ENCODE measurements around the gene OR2W3. TPM values are rescaled to one million over a fixed set of nuclear protein-coding genes. Genes with fewer than 3 reads are reported as not detected.
"Not testable (repeated sequence)": the region's sequence is repeated elsewhere in the genome, so short reads cannot be mapped to it uniquely, and the experiment has no call there.

Gene OR2W3
- total and polyA plus RNA-seq, 3 experiments from 2014 or later: not detected

- no peaks in the 10 kb centered on the region for H3K27me3 Mint-ChIP-seq
- CTCF ChIA-PET: no interaction called here
- H3K4me1 Mint-ChIP-seq: no peaks in the 10 kb centered on the region
Observed at GRCh38 chr1:247924868-247925267, 29.5 kb downstream of the OR2W3 start, which contains the start of gene OR2AJ1. Gene OR2AJ1, plus strand, starts transcription at chr1:247924889. Its CDS starts 8,880 bp downstream, at chr1:247933769.

GRCh38 chr1:247933989-247934388 lies 38.6 kb downstream of the OR2W3 start:
- Mint-ChIP-seq H3K27me3 (peaks cover 0 to 3% of the 10 kb centered on the region in 2 donors), H3K4me3 (no peak overlapping the region), H3K4me1 (peaks cover 0 to 3% (median 0%) of the 10 kb centered on the region in 3 donors), H3K9me3 (peaks cover 0 to 6% (median 0%) of the 10 kb centered on the region in 5 donors), H3K27ac (no peak overlapping the region), H3K36me3 (no peaks in the 10 kb centered on the region)
- DNase-seq: no peak
- Histone ChIP-seq H3K4me3 (ENCODE audit: low read length) (no peak overlapping the region), H3K9me3 (ENCODE audit: low read length) (no peaks in the 10 kb centered on the region), H3K27ac (ENCODE audit: low read depth, low read length) (no peak overlapping the region), H3K4me1 (ENCODE audit: insufficient read depth, low read length) (no peaks in the 10 kb centered on the region), H3K36me3 (ENCODE audit: insufficient read depth, low read length) (no peaks in the 10 kb centered on the region), H3K27me3 (ENCODE audit: insufficient read depth, low read length, poor library complexity, severe bottlenecking) (no peaks in the 10 kb centered on the region)
- CTCF ChIA-PET: no interaction called here
- POLR2A ChIA-PET: no interaction called here

More at GRCh38 chr1:247924868-247925267, 29.5 kb downstream of the OR2W3 start, which contains the start of gene OR2AJ1:
- Mint-ChIP-seq H3K36me3 (no peaks in the 10 kb centered on the region), H3K4me3 (no peak within 1 kb of the TSS), H3K27ac (no peak within 1 kb of the TSS), H3K9me3 (peaks cover 0 to 4% (median 0%) of the 10 kb centered on the region in 5 donors)
- no peaks in the 10 kb centered on the region for H3K36me3 ChIP-seq (ENCODE audit: insufficient read depth, low read length)
- no peak within 1 kb of the TSS for H3K27ac ChIP-seq (ENCODE audit: low read depth, low read length)
- no peaks in the 10 kb centered on the region for H3K9me3 ChIP-seq (ENCODE audit: low read length)
- H3K4me3 ChIP-seq (ENCODE audit: low read length): no peak within 1 kb of the TSS
- no peaks in the 10 kb centered on the region for H3K4me1 ChIP-seq (ENCODE audit: insufficient read depth, low read length)
- H3K27me3 ChIP-seq (ENCODE audit: insufficient read depth, low read length, poor library complexity, severe bottlenecking): no peaks in the 10 kb centered on the region
- POLR2A ChIA-PET: no interaction called here
- no peak for DNase-seq

- H3K27ac Mint-ChIP-seq: no peak overlapping the region
- no peak for DNase-seq
- H3K4me1 Mint-ChIP-seq: peaks cover 0 to 3% (median 0%) of the 10 kb centered on the region in 3 donors
- ChIA-PET POLR2A (no interaction called here), CTCF (no interaction called here)
- peak overlapping the region in 1 of 7 donors; percentile 48 for H3K4me3 Mint-ChIP-seq
- no peaks in the 10 kb centered on the region for H3K36me3 Mint-ChIP-seq
- H3K27me3 Mint-ChIP-seq: peaks cover 0 to 3% of the 10 kb centered on the region in 2 donors
- Histone ChIP-seq H3K36me3 (ENCODE audit: insufficient read depth, low read length) (no peaks in the 10 kb centered on the region), H3K4me3 (ENCODE audit: low read length) (no peak overlapping the region), H3K27me3 (ENCODE audit: insufficient read depth, low read length, poor library complexity, severe bottlenecking) (no peaks in the 10 kb centered on the region), H3K27ac (ENCODE audit: low read depth, low read length) (no peak overlapping the region), H3K4me1 (ENCODE audit: insufficient read depth, low read length) (no peaks in the 10 kb centered on the region), H3K9me3 (ENCODE audit: low read length) (no peaks in the 10 kb centered on the region)
- H3K9me3 Mint-ChIP-seq: peaks cover 0 to 4% (median 0%) of the 10 kb centered on the region in 5 donors
Observed at GRCh38 chr1:247935781-247936180, 40.4 kb downstream of the OR2W3 start.

GRCh38 chr1:247936415-247936814 lies 41.0 kb downstream of the OR2W3 start:
- Histone ChIP-seq H3K27me3 (ENCODE audit: insufficient read depth, low read length, poor library complexity, severe bottlenecking) (no peaks in the 10 kb centered on the region), H3K36me3 (ENCODE audit: insufficient read depth, low read length) (no peaks in the 10 kb centered on the region), H3K4me3 (ENCODE audit: low read length) (no peak overlapping the region), H3K4me1 (ENCODE audit: insufficient read depth, low read length) (no peaks in the 10 kb centered on the region), H3K27ac (ENCODE audit: low read depth, low read length) (no peak overlapping the region), H3K9me3 (ENCODE audit: low read length) (no peaks in the 10 kb centered on the region)
- peaks cover 0 to 3% (median 0%) of the 10 kb centered on the region in 3 donors for H3K4me1 Mint-ChIP-seq
- peak overlapping the region in 2 of 7 donors; percentile 40 to 43 for H3K4me3 Mint-ChIP-seq
- ChIA-PET POLR2A (no interaction called here), CTCF (interaction anchor here (1.2 kb wide), 1 partner anchor 870 kb away, joined by 3 read pairs; no protein-coding TSS in a partner anchor)
- peak overlapping the region in 2 of 8 donors; percentile 48 to 92 for H3K27ac Mint-ChIP-seq
- H3K27me3 Mint-ChIP-seq: peaks cover 0 to 3% of the 10 kb centered on the region in 2 donors
- H3K9me3 Mint-ChIP-seq: peaks cover 0 to 4% (median 0%) of the 10 kb centered on the region in 5 donors
- no peaks in the 10 kb centered on the region for H3K36me3 Mint-ChIP-seq
- DNase-seq: no peak

- H3K9me3 Mint-ChIP-seq; H3K27me3 ChIP-seq (ENCODE audit: insufficient read depth, low read length, poor library complexity, severe bottlenecking); H3K27ac ChIP-seq (ENCODE audit: low read depth, low read length); H3K4me1 Mint-ChIP-seq; H3K36me3 ChIP-seq (ENCODE audit: insufficient read depth, low read length); H3K36me3 Mint-ChIP-seq; H3K27me3 Mint-ChIP-seq; POLR2A ChIA-PET; H3K4me1 ChIP-seq (ENCODE audit: insufficient read depth, low read length); H3K9me3 ChIP-seq (ENCODE audit: low read length): not testable (repeated sequence)
- CTCF ChIA-PET: interaction anchor here (1.2 kb wide), 1 partner anchor 869 kb away, joined by 3 read pairs; no protein-coding TSS in a partner anchor
- Mint-ChIP-seq H3K27ac (peak overlapping the region in 2 of 8 donors; percentile 47 to 48), H3K4me3 (peak overlapping the region in 6 of 7 donors; percentile 35 to 77 (median 68))
- peak; percentile 27 to 84 (median 58) for DNase-seq
- H3K4me3 ChIP-seq (ENCODE audit: low read length): peak overlapping the region; percentile 53
Observed at GRCh38 chr1:247936965-247937734, 41.8 kb downstream of the OR2W3 start.

GRCh38 chr1:247942624-247943023 lies 47.2 kb downstream of the OR2W3 start:
- Mint-ChIP-seq H3K4me3 (no peak overlapping the region), H3K36me3 (no peaks in the 10 kb centered on the region), H3K4me1 (no peaks in the 10 kb centered on the region), H3K27ac (no peak overlapping the region), H3K27me3 (peaks cover 0 to 2% of the 10 kb centered on the region in 2 donors), H3K9me3 (peaks cover 4 to 7% (median 6%) of the 10 kb centered on the region in 5 donors)
- Histone ChIP-seq H3K9me3 (ENCODE audit: low read length) (no peaks in the 10 kb centered on the region), H3K36me3 (ENCODE audit: insufficient read depth, low read length) (no peaks in the 10 kb centered on the region), H3K4me3 (ENCODE audit: low read length) (no peak overlapping the region), H3K4me1 (ENCODE audit: insufficient read depth, low read length) (no peaks in the 10 kb centered on the region), H3K27ac (ENCODE audit: low read depth, low read length) (no peak overlapping the region), H3K27me3 (ENCODE audit: insufficient read depth, low read length, poor library complexity, severe bottlenecking) (no peaks in the 10 kb centered on the region)
- POLR2A ChIA-PET: no interaction called here
- no peak for DNase-seq
- CTCF ChIA-PET: no interaction called here

Other genes with a start within 250 kb of the OR2W3 start
- gene OR13G1, start 215.8 kb upstream of the OR2W3 start, total RNA-seq: not detected
- gene OR13G1, start 215.8 kb upstream of the OR2W3 start, polyA plus RNA-seq: not detected
- gene OR6F1, start 178.9 kb upstream of the OR2W3 start, total RNA-seq: not detected
- not detected for gene OR6F1, start 178.9 kb upstream of the OR2W3 start, polyA plus RNA-seq
- gene OR14K1, start 157.0 kb upstream of the OR2W3 start, total RNA-seq: not detected
- not detected for gene OR14K1, start 157.0 kb upstream of the OR2W3 start, polyA plus RNA-seq
- not detected for gene OR14A2, start 147.4 kb upstream of the OR2W3 start, total RNA-seq
- not detected for gene OR14A2, start 147.4 kb upstream of the OR2W3 start, polyA plus RNA-seq
- gene OR1C1, start 135.0 kb upstream of the OR2W3 start, total RNA-seq: not detected
- gene OR1C1, start 135.0 kb upstream of the OR2W3 start, polyA plus RNA-seq: not detected
- not detected for gene OR14A16, start 71.5 kb upstream of the OR2W3 start, total RNA-seq
- not detected for gene OR14A16, start 71.5 kb upstream of the OR2W3 start, polyA plus RNA-seq
- gene OR11L1, start 53.7 kb upstream of the OR2W3 start, total RNA-seq: not detected
- gene OR11L1, start 53.7 kb upstream of the OR2W3 start, polyA plus RNA-seq: not detected
- gene TRIM58, start 38.4 kb upstream of the OR2W3 start, total RNA-seq: under 1 TPM; 0.09 to 0.16 TPM
- gene TRIM58, start 38.4 kb upstream of the OR2W3 start, polyA plus RNA-seq: 0.08 TPM
- not detected for gene OR2T8, start 24.7 kb downstream of the OR2W3 start, total RNA-seq
- gene OR2T8, start 24.7 kb downstream of the OR2W3 start, polyA plus RNA-seq: not detected
- not detected for gene OR2AJ1, start 29.3 kb downstream of the OR2W3 start, total RNA-seq
- not detected for gene OR2AJ1, start 29.3 kb downstream of the OR2W3 start, polyA plus RNA-seq
- not detected for gene OR2L8, start 53.3 kb downstream of the OR2W3 start, total RNA-seq
- gene OR2L8, start 53.3 kb downstream of the OR2W3 start, polyA plus RNA-seq: not detected
- not detected for gene OR2AK2, start 69.6 kb downstream of the OR2W3 start, total RNA-seq
- not detected for gene OR2AK2, start 69.6 kb downstream of the OR2W3 start, polyA plus RNA-seq
- gene OR2L5, start 118.1 kb downstream of the OR2W3 start, total RNA-seq: not detected
- gene OR2L5, start 118.1 kb downstream of the OR2W3 start, polyA plus RNA-seq: not detected
- not detected for gene OR2L2, start 134.5 kb downstream of the OR2W3 start, total RNA-seq
- gene OR2L2, start 134.5 kb downstream of the OR2W3 start, polyA plus RNA-seq: not detected
- gene OR2L3, start 151.2 kb downstream of the OR2W3 start, total RNA-seq: not detected
- not detected for gene OR2L3, start 151.2 kb downstream of the OR2W3 start, polyA plus RNA-seq
- not detected for gene OR2L13, start 199.6 kb downstream of the OR2W3 start, total RNA-seq
- not detected for gene OR2L13, start 199.6 kb downstream of the OR2W3 start, polyA plus RNA-seq
- not detected for gene OR2M5, start 249.6 kb downstream of the OR2W3 start, total RNA-seq
- gene OR2M5, start 249.6 kb downstream of the OR2W3 start, polyA plus RNA-seq: not detected